ENCODE data around the gene LAMA1.

LAMA1 gene

DNA sequence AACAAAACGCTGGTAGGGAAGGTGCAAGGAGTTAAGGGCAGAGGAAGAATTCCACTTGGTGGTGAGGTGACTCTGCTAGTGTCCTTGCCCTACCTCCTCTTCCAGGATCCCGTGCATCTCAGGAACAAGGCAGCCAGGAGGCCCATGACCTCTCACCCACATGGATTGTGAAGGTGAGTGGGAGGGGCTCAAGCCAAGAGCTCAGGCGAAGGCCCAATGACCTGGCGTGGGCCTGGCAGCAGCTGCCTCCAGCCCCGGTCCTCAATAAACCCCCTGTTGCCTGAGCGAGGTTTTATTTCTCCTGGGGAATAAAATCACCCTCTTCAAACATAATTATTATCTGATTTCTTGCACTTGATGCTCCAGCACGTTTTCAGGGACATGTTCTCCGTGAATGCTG is 28.2 kb downstream of the LAMA1 start:
- TF ChIP-seq, protein P1, sequence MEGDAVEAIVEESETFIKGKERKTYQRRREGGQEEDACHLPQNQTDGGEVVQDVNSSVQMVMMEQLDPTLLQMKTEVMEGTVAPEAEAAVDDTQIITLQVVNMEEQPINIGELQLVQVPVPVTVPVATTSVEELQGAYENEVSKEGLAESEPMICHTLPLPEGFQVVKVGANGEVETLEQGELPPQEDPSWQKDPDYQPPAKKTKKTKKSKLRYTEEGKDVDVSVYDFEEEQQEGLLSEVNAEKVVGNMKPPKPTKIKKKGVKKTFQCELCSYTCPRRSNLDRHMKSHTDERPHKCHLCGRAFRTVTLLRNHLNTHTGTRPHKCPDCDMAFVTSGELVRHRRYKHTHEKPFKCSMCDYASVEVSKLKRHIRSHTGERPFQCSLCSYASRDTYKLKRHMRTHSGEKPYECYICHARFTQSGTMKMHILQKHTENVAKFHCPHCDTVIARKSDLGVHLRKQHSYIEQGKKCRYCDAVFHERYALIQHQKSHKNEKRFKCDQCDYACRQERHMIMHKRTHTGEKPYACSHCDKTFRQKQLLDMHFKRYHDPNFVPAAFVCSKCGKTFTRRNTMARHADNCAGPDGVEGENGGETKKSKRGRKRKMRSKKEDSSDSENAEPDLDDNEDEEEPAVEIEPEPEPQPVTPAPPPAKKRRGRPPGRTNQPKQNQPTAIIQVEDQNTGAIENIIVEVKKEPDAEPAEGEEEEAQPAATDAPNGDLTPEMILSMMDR (IDR thresholded peaks at IDR 0.05) = no peak
- H3K27me3 ChIP-seq (ENCODE audit: control insufficient read depth, insufficient read depth, low read length) = no peaks in the 10 kb centered on the region
- H3K9me3 ChIP-seq (ENCODE audit: control insufficient read depth, low read length) = no peaks in the 10 kb centered on the region
- no peaks in the 10 kb centered on the region for H3K79me2 ChIP-seq
- H3K4me1 ChIP-seq = no peaks in the 10 kb centered on the region
- H2AFZ ChIP-seq = no peak overlapping the region
- no peak overlapping the region for H3K27ac ChIP-seq
- H3K9ac ChIP-seq = no peak overlapping the region
- no peak overlapping the region for H3K4me2 ChIP-seq (ENCODE audit: low read length)
- no peak overlapping the region for H3K4me3 ChIP-seq (ENCODE audit: low read depth, low read length)
- no peaks in the 10 kb centered on the region for H3K36me3 ChIP-seq (ENCODE audit: control insufficient read depth, insufficient read depth, low read length)

DNA sequence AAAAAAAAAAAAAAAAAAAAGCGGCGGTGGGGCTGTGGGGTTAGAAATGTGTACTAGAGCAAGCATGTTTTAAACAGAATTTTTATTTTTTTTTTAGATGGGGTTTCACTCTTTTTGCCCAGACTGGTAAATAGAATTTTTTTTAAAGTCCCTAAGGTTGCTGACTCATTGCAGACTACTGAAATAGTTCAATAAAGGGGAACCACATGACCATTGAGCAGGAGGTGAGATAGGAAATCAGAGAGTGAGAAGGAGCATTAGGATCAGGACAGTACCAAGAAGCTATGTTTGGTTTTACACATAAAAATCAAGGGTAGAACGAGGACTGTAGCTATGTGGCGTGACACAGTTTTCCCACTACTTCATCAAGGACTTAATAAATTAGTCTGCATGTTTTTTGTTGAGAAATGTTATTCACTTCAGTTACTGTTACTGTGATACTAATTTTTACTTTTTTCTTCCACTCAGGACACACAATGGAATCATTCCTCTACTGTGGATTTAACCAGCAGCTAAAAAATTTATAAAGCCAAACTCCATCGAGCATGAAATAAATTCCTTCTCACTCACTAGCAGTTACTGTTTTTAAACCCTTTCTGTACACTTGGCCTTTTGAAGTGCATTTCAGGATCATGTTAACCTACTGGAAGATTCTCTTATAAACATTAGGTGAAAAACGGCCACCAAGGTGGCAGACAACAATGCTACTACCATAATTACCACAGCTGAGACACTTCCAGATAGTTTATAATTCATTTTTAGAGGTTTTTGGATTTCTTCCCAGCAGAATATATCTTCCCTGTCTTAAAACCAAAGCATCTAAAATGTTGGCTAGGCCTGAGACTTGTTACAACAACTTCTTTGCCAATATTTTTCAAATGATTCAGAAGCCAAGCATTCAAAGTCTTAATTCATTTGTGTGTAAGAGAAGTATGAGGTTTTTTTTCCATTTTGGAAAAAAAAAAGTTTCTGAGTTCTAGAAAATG is 33.2 kb downstream of the LAMA1 start:
- no peaks in the 10 kb centered on the region for H3K4me1 ChIP-seq
- no peaks in the 10 kb centered on the region for H3K9me3 ChIP-seq (ENCODE audit: control insufficient read depth, low read length)
- TF ChIP-seq, protein P1 (IDR thresholded peaks at IDR 0.05) = no peak
- H3K4me3 ChIP-seq (ENCODE audit: low read depth, low read length) = no peak overlapping the region
- no peaks in the 10 kb centered on the region for H3K79me2 ChIP-seq
- H3K27ac ChIP-seq = no peak overlapping the region
- H3K4me2 ChIP-seq (ENCODE audit: low read length) = no peak overlapping the region
- no peaks in the 10 kb centered on the region for H3K27me3 ChIP-seq (ENCODE audit: control insufficient read depth, insufficient read depth, low read length)
- H3K36me3 ChIP-seq (ENCODE audit: control insufficient read depth, insufficient read depth, low read length) = no peaks in the 10 kb centered on the region
- H3K9ac ChIP-seq = no peak overlapping the region
- H2AFZ ChIP-seq = no peak overlapping the region

DNA sequence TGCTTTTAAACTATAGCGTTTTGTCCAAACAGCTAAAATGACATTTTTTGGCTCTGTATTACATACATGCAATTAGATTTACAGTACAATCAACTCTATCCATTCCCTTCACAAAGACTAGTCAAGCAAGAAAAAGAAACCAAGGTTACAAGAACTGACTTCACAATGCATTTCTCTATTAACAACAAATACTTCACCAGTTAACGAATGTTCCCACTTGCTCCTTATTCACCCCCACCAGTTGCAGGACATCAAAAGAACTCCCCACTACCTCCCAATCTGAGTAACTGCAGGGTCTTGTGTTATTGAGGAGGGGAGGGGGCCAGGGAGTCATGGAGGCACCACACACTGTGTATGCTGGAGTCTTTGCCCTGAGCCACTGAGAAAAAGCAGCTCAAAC is 34.9 kb downstream of the LAMA1 start:
- H3K27ac ChIP-seq = no peak overlapping the region

DNA sequence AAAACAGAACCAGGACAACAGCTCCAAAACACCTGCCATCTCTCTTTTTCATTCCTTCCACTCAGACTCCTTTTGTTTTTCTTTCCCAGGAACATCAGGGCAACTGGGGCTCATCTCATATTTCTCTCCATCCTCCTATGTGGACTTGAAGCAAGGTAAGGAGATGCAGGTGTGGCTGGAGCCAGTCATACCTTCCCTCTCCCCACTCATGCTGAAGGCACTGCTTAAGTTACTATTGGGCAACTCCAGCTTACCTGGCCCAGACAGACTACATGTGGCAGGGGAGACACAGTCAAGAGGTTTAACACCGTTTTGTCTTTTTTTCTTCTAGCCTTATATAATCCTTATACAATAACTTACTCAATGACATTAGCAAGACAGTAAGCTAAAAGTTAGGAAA is 38.4 kb downstream of the LAMA1 start:
- Histone ChIP-seq H3K4me1 (no peaks in the 10 kb centered on the region), H3K9ac (no peak overlapping the region), H3K27me3 (ENCODE audit: control insufficient read depth, insufficient read depth, low read length) (no peaks in the 10 kb centered on the region), H3K4me3 (ENCODE audit: low read depth, low read length) (no peak overlapping the region), H3K4me2 (ENCODE audit: low read length) (no peak overlapping the region), H3K9me3 (ENCODE audit: control insufficient read depth, low read length) (no peaks in the 10 kb centered on the region), H3K79me2 (no peaks in the 10 kb centered on the region), H3K36me3 (ENCODE audit: control insufficient read depth, insufficient read depth, low read length) (no peaks in the 10 kb centered on the region), H2AFZ (no peak overlapping the region), H3K27ac (no peak overlapping the region)
- TF ChIP-seq, protein P1 (IDR thresholded peaks at IDR 0.05) = no peak

More for the DNA sequence above, 34.9 kb downstream of the LAMA1 start:
- no peaks in the 10 kb centered on the region for H3K36me3 ChIP-seq (ENCODE audit: control insufficient read depth, insufficient read depth, low read length)
- no peaks in the 10 kb centered on the region for H3K4me1 ChIP-seq
- no peak overlapping the region for H2AFZ ChIP-seq
- H3K79me2 ChIP-seq = no peaks in the 10 kb centered on the region
- H3K4me3 ChIP-seq (ENCODE audit: low read depth, low read length) = no peak overlapping the region
- no peaks in the 10 kb centered on the region for H3K27me3 ChIP-seq (ENCODE audit: control insufficient read depth, insufficient read depth, low read length)
- no peaks in the 10 kb centered on the region for H3K9me3 ChIP-seq (ENCODE audit: control insufficient read depth, low read length)
- H3K9ac ChIP-seq = no peak overlapping the region
- H3K4me2 ChIP-seq (ENCODE audit: low read length) = no peak overlapping the region
- TF ChIP-seq, protein P1 (IDR thresholded peaks at IDR 0.05) = no peak
